ENCODE data around the gene P2RX6.
"Not testable (repeated sequence)": the region's sequence is repeated elsewhere in the genome, so short reads cannot be mapped to it uniquely, and the experiment has no call there.

The P2RX6 gene

DNA sequence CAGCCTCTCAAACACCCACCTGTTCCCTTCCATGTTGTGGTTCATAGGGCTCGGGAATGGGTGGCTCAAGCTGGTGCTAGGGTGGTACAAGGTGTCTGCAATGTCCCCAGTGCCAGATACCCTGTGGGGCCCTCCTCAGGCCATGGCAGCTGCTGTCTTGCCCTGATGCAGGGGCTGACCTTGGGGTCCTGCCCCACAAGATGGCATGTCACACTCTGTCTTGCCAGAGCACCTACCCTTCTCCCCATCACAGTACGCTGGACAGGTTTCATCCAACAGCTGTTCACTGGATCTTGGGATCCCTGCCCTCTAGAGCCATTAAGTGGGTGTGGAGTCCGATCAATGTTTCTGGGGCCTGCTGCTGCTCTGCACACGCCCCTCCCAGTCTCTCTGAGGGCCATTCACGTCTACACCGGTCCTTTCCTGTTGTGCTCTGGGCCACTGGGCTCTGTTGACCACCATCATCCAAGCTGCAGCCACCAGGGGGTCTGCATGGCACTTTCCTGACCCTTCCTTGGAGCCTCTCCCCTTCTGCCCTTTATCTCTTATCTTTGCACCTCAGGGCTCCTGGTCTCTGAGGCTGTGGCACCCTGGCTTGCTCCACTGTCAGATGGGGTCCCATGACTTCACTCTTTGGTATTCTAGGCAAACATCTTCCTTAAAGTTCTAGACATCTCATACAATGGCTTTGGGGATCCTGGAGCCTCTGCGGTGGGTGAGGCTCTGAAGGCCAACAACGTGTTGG lies 37.9 kb downstream of the P2RX6 start:
- DNase-seq (ENCODE audit: low read depth in 2 of 2), result no peak

DNA sequence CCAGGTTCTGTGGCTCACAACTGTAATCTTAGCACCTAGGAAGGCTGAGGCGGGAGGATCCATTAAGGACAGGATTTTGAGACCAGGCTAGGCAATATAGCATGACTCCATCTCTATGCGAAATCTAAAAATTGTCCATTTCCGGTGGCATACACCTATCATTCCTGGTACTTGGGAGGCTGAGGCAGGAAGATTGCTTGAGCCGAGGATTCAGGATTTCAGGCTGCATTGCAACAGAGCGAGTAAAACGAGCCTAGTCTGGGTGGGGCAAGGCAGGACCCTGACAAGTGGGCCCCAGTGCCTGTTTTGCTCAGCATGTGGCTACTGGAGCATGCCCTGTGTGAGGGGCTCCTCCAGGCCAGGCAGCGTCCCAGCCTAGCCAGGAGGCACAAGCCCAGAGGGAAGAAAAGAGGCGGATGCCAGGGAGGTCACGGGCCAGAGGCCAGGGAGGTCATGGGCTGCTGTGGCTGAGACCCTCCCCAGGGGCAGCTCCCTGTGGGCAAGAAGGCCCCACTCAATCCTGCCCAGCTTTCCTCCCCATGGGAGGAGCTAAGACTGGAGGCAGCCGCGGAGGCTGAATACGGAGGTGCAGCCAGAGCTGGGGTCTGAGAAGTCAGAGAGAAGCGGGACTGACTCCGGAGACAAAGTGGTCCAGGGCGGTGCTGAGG lies 39.2 kb downstream of the P2RX6 start:
- no peak for DNase-seq (ENCODE audit: low read depth in 2 of 2)

DNA sequence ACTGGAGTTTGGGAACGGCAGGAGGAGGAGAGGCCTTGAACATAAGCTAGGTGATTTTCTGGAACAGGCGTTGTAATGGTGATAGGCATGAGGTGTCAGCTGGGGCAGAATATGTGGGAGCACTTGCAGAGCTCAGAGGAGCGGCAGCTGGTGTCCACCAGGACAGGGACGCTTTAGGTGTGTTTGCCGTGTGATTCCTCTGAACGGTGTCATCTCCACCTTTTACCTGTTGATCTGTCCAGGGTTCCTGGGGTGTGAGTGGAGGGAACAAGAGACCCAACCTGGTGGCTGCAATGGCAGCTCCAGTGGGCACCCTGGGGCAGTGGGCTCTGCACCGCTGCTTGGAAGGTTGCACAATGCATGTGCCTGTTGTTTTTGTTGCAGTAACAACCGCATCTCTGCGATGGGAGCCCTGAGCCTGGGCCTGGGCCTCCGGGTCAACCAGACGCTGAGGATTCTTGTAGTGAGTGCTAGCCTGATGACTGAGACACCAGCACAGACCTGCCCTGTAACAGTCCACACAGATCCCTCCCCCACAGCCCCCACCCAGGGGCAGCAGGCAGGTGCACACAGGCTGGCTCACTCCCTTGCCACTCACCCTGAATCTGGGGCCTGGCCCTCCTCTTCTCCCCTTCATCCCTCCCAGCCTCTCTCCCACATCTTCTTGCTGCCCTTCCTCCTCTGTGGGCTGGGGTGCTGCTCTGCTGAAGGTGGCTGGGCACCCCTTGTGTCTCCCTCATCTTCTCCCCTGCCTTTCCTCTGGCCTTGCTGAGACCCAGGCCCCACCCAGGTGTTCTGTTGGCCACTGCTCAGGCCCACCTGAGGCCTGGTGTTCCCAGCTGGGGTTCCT lies 40.0 kb downstream of the P2RX6 start:
- DNase-seq (ENCODE audit: low read depth in 2 of 2), result no peak

DNA sequence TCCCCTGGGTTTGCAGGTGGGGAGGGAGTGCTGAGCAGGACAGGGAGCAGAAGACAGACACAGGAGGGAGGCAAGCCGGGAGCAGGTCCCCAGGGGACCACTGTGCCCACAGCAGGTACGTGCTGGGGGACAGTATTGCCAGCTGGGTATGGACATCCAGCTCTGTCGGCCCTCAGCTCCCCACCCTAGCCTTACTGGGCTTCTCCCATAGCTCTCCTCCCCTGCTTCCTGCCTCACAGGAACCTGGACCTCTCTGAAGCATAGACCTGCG lies 40.5 kb downstream of the P2RX6 start:
- no peak for DNase-seq (ENCODE audit: low read depth in 2 of 2)

DNA sequence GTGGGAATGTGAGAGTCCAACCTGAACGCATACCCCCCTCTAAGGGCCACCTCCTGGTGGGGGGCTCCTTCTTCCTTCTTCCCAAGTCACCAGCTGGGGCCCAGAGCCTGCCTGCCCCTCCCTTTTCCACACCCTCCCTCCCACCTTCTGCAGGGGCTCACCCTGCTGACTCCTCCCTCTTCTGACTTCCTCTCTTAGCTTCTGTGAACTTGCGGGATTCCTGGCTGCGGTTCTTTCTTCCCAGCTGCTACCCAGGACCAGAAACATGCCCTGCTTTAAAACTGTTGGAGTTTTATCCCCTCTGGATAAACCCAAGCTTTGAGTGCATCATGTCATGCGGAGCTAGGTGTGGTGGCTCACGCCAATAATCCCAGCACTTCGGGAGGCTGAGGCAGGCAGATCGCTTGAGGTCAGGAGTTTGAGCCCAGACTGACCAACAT lies 40.9 kb downstream of the P2RX6 start:
- DNase-seq (ENCODE audit: low read depth in 2 of 2), result no peak

DNA sequence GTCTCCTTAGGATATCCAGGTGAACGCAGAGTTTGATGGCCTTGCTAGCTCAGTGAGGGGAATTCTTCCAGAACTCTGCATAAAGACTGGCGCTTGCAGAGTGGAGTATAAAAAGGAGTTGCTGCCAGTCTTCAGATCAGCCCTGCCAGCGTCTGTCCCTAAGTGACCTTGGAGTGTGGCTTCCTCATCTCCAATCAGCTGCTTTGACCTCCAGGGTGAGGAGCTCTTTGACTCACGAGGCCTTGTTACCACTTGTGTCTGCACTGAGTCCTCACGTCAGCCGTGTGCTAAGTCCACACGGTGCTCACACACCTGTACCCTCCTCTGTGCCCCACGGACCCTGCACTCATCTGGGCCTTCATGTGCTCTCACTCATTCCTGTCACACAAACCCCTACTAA lies 45.4 kb downstream of the P2RX6 start:
- DNase-seq (ENCODE audit: low read depth in 2 of 2), result not testable (repeated sequence)

DNA sequence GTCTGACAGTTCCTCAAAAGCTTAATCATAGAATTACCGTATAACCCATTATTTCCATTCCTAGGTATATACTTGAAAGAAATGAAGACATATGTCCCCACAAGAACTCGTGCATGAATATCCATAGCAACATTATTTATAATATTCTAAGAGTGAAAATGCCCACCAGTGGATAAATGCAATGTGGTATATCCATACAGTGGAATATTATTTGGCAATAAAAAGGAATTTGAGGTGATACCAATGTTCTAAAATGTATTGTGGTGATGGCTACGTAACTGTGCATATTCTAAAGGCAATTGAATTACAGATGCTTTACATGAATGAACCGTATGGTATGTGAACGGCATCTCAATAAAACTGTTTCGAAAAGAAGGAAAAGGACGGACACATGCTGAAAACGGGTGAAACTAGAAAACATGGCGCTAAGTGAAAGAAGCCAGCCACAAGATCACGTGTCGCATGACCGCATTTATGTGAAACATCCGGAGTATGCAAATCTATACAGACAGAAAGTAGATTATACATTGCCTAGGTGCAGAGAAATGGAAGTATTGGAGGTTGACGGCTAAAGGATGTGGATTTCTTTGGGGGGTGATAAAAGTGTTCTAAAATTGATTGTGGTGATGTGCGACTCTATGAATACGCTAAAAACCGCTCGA lies 46.8 kb downstream of the P2RX6 start:
- not testable (repeated sequence) for DNase-seq (ENCODE audit: low read depth in 2 of 2)

DNA sequence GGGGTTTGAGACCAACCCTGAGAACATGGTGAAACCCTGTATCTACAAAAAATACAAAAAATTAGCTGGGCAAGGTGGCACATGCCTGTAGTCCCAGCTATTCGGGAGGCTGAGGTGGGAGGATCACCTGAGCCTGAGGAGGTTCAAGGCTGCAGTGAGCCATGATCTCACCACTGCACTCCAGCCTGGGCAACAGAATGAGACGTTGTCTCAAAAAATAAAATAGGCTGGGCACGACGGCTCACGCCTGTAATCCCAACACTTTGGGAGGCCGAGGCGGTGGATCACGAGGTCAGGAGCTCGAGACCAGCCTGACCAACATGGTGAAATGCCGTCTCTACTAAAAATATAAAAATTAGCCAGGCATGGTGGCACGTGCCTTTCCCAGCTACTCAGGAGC lies 49.5 kb downstream of the P2RX6 start:
- not testable (repeated sequence) for DNase-seq (ENCODE audit: low read depth in 2 of 2)

DNA sequence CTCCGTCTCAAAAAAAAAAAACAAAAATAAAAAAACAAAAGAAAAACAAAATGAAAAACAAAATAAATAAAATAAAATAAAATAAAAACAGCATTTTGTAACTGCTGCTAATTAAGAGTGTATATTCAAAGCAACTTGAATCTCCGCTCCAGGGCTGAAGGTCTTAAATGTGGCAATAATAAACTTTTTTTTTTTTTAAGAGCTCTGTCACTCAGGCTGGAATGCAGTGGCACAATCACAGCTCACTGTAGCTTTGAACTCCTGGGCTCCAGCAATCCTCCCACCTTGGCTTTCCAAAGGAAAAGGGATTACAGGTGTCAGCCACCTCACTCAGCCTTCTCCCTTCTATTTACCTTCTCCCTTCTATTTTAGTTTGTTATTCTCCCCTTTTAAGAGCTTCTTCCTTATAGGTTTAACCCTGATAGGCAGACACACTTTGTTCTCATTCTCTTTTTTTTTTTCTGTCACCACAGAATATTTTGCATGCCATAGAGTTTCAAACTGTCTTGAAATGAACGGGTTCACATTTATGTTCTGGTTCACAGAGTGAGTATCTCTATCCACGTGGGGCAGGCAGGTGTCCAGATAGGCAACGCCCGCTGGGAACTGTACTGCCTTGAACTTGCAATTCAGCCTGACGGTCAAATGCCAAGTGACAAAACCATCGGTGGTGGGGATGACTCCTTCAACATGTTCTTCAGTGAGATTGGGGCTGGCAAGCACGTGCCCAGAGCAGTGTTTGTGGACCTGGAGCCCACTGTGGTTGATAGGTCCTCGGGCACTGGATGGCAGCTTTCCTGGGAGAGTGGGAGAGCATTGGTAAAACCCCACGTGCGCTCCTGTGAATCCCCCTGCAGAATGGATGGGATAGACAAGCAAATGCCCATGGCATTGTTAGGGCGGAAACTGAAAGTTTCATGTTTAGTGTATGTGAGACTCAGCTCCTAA lies 50.2 kb downstream of the P2RX6 start:
- no peak for DNase-seq (ENCODE audit: low read depth in 2 of 2)

DNA sequence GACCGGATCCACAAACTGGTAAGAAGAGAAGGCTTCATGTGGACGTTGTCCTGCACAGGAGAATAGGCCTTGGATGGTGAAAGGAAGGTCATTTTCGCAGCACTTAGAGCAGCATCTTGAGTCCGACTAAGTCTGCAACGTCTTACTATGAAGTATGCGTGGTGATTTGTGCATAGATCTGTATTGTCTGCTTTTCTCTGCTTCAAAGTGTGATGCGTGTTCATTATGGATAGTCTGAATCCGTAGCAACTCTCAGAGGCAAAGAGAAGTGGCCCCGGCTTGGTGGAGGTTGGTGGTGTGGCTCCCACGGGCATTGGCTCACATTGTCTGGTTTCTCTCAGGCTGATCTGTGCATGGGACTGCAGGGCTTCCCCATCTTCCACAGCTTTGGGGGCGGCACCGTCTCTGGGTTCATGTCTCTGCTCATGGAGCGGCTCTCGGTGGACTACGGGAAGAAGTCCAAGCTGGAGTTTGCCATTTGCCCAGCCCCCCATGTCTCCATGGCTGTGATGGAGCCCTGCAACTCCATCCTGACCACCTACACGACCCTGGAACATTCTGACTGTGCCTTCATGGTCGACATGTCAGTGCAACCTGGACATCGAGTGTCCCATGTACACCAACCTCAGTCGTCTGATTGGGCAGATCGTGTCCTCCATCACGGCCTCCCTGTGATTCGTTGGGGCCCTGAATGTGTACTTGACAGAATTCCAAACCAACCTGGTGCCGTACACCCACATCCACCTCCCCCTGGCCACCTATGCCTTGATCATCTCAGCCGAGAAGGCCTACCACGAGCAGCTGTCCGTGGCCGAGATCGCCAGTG lies 52.3 kb downstream of the P2RX6 start:
- DNase-seq (ENCODE audit: low read depth in 2 of 2), result no peak

DNA sequence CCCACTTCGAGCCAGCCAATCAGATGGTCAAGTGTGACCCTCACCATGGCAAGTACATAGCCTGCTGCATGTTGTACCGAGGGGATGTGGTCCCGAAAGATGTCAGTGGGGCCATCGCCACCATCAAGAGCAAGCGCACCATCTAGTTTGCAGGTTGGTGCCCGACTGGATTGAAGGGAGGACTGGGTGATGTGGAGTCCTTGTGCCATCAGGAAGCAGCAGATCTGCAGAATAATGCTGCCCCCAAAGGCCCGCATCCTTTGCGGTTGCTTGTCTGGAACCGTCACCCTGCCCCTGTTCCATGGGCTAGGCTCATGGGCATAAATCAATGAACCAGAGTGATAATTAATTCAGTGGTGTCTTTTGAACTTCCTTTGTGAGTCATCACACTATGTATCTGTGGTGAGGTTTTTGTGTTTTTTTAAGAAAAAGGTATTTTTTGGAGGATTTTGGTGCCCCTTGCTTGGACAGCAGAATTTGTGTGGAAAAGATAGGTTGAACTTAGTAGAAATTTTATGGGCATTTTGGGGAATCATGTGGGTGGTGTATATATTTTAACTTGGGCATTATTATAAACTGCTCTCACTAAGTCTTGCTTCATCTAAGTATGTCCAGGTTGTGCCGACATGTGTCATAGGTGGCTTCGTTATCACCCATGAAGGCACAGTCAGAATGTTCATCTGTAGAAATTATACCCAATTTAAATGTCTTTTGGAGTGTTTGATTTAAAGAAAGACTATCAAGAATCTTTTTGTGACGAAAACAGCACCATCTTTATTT lies 53.1 kb downstream of the P2RX6 start:
- no peak for DNase-seq (ENCODE audit: low read depth in 2 of 2)

DNA sequence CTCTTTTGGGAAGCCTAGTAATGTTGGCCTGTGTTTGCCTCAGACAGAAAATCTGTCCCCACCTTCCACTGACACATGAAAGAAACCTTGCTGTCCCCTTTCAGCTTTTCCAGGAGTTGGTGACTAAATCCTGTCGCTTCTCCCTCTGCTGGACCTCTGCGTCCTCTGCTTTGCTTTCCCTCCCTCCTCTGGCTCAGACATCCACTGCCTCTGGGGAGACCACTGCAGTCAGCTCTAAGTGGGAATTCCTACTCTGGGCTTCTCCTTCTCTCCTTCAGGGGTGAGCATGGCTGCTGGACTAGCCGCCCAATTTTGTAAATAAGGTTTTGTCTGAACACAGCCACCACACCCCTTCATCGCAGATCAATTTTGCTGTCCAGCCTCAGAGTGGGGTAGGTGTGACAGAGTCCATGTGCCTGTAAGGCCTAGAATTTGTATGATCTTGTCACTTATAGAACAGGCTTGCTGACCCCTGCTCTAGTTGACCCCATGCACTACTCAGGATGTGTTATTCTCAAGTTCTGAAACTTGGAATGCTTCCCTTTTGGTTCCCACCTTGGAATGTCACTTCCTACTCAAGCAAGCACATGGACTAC lies 53.8 kb downstream of the P2RX6 start:
- DNase-seq (ENCODE audit: low read depth in 2 of 2), result no peak

DNA sequence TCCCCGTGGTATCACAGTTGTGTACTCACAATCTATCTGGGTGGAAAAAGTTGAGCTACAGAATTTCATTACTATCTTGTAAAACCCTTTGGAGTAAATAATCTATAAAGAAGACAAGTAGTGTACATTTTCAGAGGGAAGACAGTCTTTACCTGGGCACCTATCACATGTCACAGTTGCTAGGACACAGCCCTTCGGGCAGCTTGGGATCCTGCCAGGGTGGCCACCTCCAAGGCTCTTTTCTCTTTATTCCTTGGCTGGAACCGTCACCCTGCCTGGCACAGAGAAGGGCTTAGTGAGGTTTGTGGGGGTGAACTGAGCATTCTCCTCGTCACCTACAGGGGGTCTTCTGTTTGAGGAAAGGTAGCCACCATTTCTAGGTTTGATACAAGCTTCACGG lies 54.4 kb downstream of the P2RX6 start:
- no peak for DNase-seq (ENCODE audit: low read depth in 2 of 2)

DNA sequence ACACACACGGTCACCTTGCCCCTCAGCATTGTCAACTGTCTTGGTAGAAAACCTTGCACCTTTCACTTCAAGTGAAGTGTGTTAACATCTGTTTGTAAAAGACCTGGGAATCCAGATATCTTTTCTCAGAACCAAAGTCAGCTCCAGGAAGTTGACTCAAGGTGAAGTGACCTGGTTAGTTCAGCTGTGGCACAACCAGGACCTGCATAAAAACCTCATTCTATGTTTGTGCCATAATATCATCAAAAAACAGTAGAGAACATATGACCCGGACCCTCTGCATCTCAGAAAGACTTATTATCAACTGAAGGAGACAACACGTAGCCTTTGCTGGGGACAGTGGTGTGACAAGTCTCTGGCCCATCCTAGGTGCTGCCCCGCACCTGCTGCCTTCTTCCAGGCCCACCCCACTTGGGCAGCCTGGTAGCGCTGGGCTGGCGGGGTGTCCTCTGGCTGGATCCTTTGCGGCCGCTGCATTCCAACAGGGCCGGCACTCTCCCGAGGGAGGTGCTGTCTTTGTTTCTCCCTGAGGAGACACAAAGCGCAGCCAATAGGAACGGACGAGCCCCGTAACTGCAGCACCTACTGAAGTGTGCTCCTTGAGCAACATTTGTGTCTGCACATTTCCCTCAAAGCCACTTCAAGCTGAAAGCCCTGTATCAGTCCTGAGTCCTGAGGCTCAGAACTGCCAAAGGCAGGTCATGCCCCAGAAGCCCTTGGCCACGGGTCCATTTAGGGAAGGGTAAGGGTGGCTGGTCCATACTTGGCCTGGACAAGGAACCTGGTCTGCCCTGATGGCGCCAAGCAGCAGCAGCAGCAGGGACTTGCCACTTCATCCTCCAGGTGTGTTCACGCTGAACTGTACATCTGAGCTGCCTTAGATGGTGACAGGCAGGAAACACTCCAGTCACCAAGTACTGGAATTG lies 56.0 kb downstream of the P2RX6 start:
- DNase-seq (ENCODE audit: low read depth in 2 of 2), result no peak

DNA sequence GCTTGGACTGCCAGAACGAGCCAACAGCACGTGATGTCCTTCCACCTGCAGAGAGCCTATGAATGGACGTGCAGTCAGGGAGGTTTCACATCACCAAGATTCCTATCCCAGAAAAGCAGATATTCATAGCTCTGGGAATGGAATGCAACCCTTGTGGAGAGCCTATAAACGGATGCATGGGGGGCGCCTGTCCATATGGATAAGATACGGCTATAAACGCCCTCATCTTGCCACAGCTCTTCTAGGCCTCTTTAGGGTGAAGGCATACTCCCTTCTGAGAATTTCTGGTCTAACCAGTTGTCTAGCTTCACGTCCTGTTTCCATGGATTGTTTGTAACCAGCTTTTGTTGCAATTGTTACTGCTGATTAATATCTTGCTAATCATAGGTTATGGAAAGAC lies 56.8 kb downstream of the P2RX6 start:
- not testable (repeated sequence) for DNase-seq (ENCODE audit: low read depth in 2 of 2)

DNA sequence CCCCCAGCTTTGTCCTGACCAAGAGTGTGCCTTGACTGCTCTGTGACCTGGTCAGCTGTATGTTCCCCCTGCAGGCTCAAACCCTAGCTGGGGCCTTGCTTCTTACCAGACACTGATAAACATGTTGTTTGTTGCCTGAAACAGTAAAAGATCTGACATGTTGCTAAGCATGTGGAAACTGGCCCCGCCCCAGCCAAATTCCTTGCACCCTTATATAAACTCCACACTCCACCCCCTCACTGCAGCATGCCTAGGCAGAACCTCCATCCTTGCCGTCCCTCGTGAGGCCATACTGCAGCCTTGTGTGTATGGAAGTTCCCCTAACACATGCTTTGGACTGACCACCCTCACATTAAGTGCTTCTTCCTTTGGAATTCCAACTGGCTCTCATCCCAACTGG lies 58.1 kb downstream of the P2RX6 start:
- DNase-seq (ENCODE audit: low read depth in 2 of 2), result no peak

DNA sequence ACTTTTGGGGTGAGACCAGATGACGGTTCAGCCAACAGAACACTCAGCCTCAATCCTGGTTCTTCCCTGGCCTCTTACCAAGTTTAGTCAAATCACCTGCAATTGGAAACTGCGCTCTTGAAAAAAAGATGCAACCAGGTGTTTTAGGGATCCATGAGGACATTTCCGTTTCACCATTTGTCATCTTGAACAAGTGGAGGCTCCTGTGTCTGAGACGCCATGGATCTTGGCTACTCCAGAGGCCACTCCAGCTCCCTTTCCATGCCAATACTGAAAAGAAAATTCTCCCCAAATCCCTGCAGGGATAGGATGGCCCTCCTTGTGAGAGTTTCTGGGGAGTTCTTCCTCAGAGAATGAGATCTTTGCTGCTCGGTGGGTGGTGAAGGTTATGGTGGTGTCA lies 58.5 kb downstream of the P2RX6 start:
- DNase-seq (ENCODE audit: low read depth in 2 of 2), result no peak

DNA sequence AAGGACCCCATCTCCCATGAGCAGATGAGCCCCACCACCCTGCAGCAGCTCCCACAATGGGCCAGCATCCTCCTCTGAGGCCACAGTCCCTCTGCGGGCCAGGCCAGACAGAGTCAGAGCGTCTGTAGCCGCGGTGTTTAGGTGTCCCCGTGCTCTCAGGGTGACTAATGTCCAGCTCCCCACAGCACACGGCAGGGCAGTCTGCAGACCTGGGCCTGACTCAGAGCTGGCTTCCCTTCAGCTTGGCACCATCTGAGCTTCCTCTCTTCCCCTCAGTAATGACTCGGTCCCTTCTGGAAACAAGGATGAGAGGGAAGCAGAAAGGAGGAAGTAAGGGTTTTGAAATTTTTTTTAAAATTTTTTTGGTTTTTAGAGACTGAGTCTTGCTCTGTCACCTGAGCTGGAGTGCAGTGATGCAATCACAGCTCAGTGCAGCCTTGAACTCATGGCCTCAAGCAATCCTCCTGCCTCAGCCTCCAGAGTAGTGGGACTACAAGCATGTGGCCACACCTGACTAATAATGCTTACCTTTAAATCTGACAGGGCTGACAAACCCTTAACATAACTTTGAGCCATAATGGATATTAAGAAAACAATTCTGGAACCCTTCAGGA lies 59.2 kb downstream of the P2RX6 start:
- DNase-seq (ENCODE audit: low read depth in 2 of 2), result no peak
